Superior temporal gyrus (tissue), 1 donor: Measurements from ENCODE around the gene HDAC7.
"Not testable (repeated sequence)": the region's sequence is repeated elsewhere in the genome, so short reads cannot be mapped to it uniquely, and the experiment has no call there.

Experiments
- DNase-seq: peaks from one replicate; pipeline ENCODE4 v3.0.0-alpha.2; 2016; ENCODE audit errors: extremely low spot score

HDAC7 gene

GRCh38 chr12:47829584-47829983 is 9.9 kb upstream of the HDAC7 start:
- no peak for DNase-seq

GRCh38 chr12:47828976-47829482 is 9.3 kb upstream of the HDAC7 start:
- DNase-seq = no peak

- DNase-seq = no peak
Measured at GRCh38 chr12:47828008-47828975, 8.6 kb upstream of the HDAC7 start.

- DNase-seq = no peak
Measured at GRCh38 chr12:47825173-47825639, 5.5 kb upstream of the HDAC7 start.

GRCh38 chr12:47824635-47825034 is 4.9 kb upstream of the HDAC7 start:
- DNase-seq = no peak

GRCh38 chr12:47824198-47824597 is 4.5 kb upstream of the HDAC7 start:
- DNase-seq = no peak

GRCh38 chr12:47823422-47824086 is 3.9 kb upstream of the HDAC7 start:
- no peak for DNase-seq

GRCh38 chr12:47822863-47823262 is 3.2 kb upstream of the HDAC7 start:
- no peak for DNase-seq

- DNase-seq = no peak
Measured at GRCh38 chr12:47822401-47822800, 2.7 kb upstream of the HDAC7 start.

- no peak for DNase-seq
Measured at GRCh38 chr12:47821346-47821706, 1.6 kb upstream of the HDAC7 start.

- no peak for DNase-seq
Measured at GRCh38 chr12:47820631-47821345, 1.1 kb upstream of the HDAC7 start.

GRCh38 chr12:47819138-47819895 is 386 bp downstream of the HDAC7 start:
- no peak for DNase-seq

GRCh38 chr12:47818467-47819137 is 1.1 kb downstream of the HDAC7 start:
- no peak for DNase-seq

- DNase-seq = no peak
Measured at GRCh38 chr12:47818007-47818376, 1.7 kb downstream of the HDAC7 start.

- no peak for DNase-seq
Measured at GRCh38 chr12:47817272-47818006, 2.3 kb downstream of the HDAC7 start.

- no peak for DNase-seq
Measured at GRCh38 chr12:47816403-47817271, 3.1 kb downstream of the HDAC7 start.

GRCh38 chr12:47815447-47815846 is 4.3 kb downstream of the HDAC7 start:
- DNase-seq = not testable (repeated sequence)

GRCh38 chr12:47814539-47815170 is 5.0 kb downstream of the HDAC7 start:
- DNase-seq = no peak
